Trophoblast cell (in vitro differentiated cells and primary cell): ENCODE results near the gene ITGB6.

Experiments used
- DNase-seq, 2 donors: peaks; one replicate each; pipeline ENCODE4 v3.0.0-alpha.2; 2016
- H2AFZ ChIP-seq: 2 replicates; pipeline ENCODE4 v1.6.1; 2013; ENCODE audit warnings: low read length, moderate library complexity, mild to moderate bottlenecking; ENCODE audit not compliant: insufficient read depth, poor library complexity
- H2AK5ac ChIP-seq: 2 replicates; pipeline ENCODE4 v1.6.1; 2013; ENCODE audit warnings: mild to moderate bottlenecking, low read length
- H2BK120ac ChIP-seq: 2 replicates; pipeline ENCODE4 v1.6.1; 2013; ENCODE audit warnings: low read length, mild to moderate bottlenecking, moderate library complexity; ENCODE audit not compliant: insufficient read depth, poor library complexity
- H2BK12ac ChIP-seq: 2 replicates; pipeline ENCODE4 v1.6.1; 2013; ENCODE audit warnings: mild to moderate bottlenecking, low read length, moderate library complexity
- H2BK5ac ChIP-seq: 2 replicates; pipeline ENCODE4 v1.6.1; 2013; ENCODE audit warnings: low read length, low read depth, moderate library complexity, mild to moderate bottlenecking; ENCODE audit not compliant: poor library complexity
- H3K14ac ChIP-seq: 2 replicates; pipeline ENCODE4 v1.6.1; 2013; ENCODE audit warnings: mild to moderate bottlenecking, low read length
- H3K18ac ChIP-seq: 2 replicates; pipeline ENCODE4 v1.6.1; 2013; ENCODE audit warnings: mild to moderate bottlenecking, low read length
- H3K23ac ChIP-seq: 2 replicates; pipeline ENCODE4 v1.6.1; 2013; ENCODE audit warnings: low read length
- H3K27ac ChIP-seq: 2 replicates; pipeline ENCODE4 v1.5.1; 2013; ENCODE audit warnings: low read depth, mild to moderate bottlenecking, inconsistent platforms, low read length, moderate library complexity
- H3K27me3 ChIP-seq: 2 replicates; pipeline ENCODE4 v1.6.1; 2013; ENCODE audit warnings: inconsistent platforms, mild to moderate bottlenecking, low read length, moderate library complexity; ENCODE audit not compliant: insufficient read depth
- H3K36me3 ChIP-seq, 2 experiments: 1 replicate in 1 of 2; 2 replicates in 1 of 2; pipeline ENCODE4 v1.6.1; 2013; ENCODE audit warnings: low read length in 2 of 2, mild to moderate bottlenecking in 2 of 2, moderate library complexity in 1 of 2; ENCODE audit not compliant: insufficient read depth in 2 of 2, control insufficient read depth in 1 of 2
- H3K4ac ChIP-seq: 2 replicates; pipeline ENCODE4 v1.6.1; 2013; ENCODE audit warnings: low read depth, mild to moderate bottlenecking, low read length, moderate library complexity
- H3K4me1 ChIP-seq, 2 experiments: 1 replicate in 1 of 2; 2 replicates in 1 of 2; pipeline ENCODE4 v1.6.1; 2013; ENCODE audit warnings: low read length in 2 of 2, mild to moderate bottlenecking in 2 of 2, moderate library complexity in 1 of 2; ENCODE audit not compliant: insufficient read depth in 2 of 2, control insufficient read depth in 1 of 2
- H3K4me2 ChIP-seq: 2 replicates; pipeline ENCODE4 v1.6.1; 2013; ENCODE audit warnings: inconsistent platforms, mild to moderate bottlenecking, low read length, moderate library complexity
- H3K4me3 ChIP-seq: 2 replicates; pipeline ENCODE4 v1.5.1; 2013; ENCODE audit warnings: mild to moderate bottlenecking, low read depth, low read length, inconsistent platforms
- H3K79me1 ChIP-seq: one replicate; pipeline ENCODE4 v1.6.1; 2013; ENCODE audit warnings: low read length
- H3K79me2 ChIP-seq: 2 replicates; pipeline ENCODE4 v1.6.1; 2013; ENCODE audit warnings: low read length, mild to moderate bottlenecking; ENCODE audit not compliant: control insufficient read depth, insufficient read depth, poor library complexity
- H3K9ac ChIP-seq: 2 replicates; pipeline ENCODE4 v1.6.1; 2013; ENCODE audit warnings: mild to moderate bottlenecking, low read length
- H3K9me3 ChIP-seq: 2 replicates; pipeline ENCODE4 v1.6.1; 2013; ENCODE audit warnings: low read depth, mild to moderate bottlenecking, control low read depth, inconsistent platforms, low read length; ENCODE audit not compliant: insufficient read depth
- H4K12ac ChIP-seq: 2 replicates; pipeline ENCODE4 v1.6.1; 2013; ENCODE audit warnings: low read depth, mild to moderate bottlenecking, low read length, moderate library complexity
- H4K8ac ChIP-seq: 2 replicates; pipeline ENCODE4 v1.6.1; 2013; ENCODE audit warnings: low read depth, mild to moderate bottlenecking, low read length, moderate library complexity
- H4K91ac ChIP-seq: one replicate; pipeline ENCODE4 v1.6.1; 2013; ENCODE audit warnings: low read depth, mild to moderate bottlenecking, low read length, moderate library complexity
- WGBS: extraction: QIAGEN DNeasy Blood & Tissue Kit; methylation state at CpG from one replicate; pipeline ENCODE4 v1.1.7; 2013; ENCODE audit warnings: missing lambda C conversion rate; ENCODE audit not compliant: insufficient read length, insufficient coverage; ENCODE audit errors: extremely low coverage; 5-methylcytosine and 5-hydroxymethylcytosine counted together

Gene ITGB6

DNA sequence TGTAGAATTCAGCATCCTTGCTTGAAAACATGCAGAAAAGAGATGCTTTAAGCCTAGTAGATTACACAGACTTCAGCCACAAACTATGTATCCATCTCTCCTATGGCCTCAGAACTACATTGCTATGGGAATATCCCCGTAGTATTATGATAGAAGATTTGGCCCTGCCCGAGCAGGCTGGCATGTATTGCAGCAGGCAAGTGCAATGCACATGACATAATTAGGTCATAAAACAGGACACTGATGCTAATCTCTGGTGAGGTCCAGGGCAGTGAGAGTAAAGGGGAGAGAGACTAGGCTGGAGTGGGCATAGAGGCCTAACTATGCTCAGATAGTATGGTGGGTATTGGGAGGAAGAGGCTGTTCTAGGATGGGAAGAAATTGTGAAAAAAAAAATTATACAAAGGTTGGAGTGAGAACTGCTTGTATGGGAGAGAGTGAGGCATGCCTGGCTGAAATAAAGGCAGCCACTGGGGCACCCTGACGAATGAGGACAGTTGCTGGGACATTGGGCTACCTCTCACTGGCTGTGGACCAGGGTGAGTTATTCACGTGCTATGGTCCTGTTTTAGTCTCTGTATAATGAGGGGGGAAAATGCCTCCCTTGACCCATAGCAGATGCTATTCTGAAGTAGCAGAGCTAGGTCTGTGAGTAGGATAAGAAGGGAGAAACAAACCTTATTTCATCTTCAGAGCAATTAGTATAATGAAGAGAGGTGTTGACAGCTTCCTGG is 136.0 kb downstream of the ITGB6 start:
- no CpG with 5 or more reads among the region's 4 CpGs for WGBS
- Histone ChIP-seq H3K9me3 (no peaks in the 10 kb centered on the region), H3K79me2 (no peaks in the 10 kb centered on the region)

DNA sequence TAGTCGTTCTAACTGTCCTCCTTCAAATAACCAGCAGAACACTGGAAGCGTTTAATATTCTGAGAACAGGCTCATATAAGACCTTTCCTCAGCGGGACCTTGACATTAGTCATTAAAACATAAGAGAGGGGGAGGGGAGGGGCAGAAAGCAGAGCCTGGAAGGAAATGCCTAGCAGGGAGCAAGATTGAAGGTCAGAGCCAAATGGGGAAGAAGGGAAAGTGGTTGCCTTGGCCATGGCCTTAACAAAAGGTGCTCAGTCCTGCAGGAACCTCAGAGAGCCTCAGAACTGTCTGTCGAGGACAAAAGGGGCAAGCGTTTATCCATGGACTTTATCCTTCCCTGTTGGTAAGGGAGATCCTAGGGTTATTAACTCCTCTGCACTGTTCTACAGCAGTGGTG is 136.8 kb downstream of the ITGB6 start:
- DNase-seq, result no peak
- Histone ChIP-seq H3K18ac (no peak overlapping the region), H3K36me3 (no peaks in the 10 kb centered on the region), H4K12ac (no peak overlapping the region), H4K8ac (no peak overlapping the region), H3K23ac (no peak overlapping the region), H2BK120ac (no peak overlapping the region), H3K4me2 (peak overlapping the region; percentile 72), H3K4ac (no peak overlapping the region), H2AK5ac (no peak overlapping the region), H4K91ac (no peak overlapping the region), H2BK5ac (no peak overlapping the region), H3K27ac (no peak overlapping the region), H3K9me3 (no peaks in the 10 kb centered on the region), H3K27me3 (peaks cover 8% of the 10 kb centered on the region), H3K79me1 (peaks cover 3% of the 10 kb centered on the region), H3K9ac (no peak overlapping the region), H2BK12ac (no peak overlapping the region), H3K4me3 (no peak overlapping the region), H3K4me1 (peaks cover 8 to 11% of the 10 kb centered on the region in 2 experiments), H2AFZ (no peak overlapping the region), H3K79me2 (no peaks in the 10 kb centered on the region), H3K14ac (no peak overlapping the region)
- no CpG with 5 or more reads among the region's 5 CpGs for WGBS

More for the DNA sequence above, 136.0 kb downstream of the ITGB6 start:
- Histone ChIP-seq H3K4me3 (no peak overlapping the region), H3K9ac (no peak overlapping the region), H3K4me1 (peaks cover 8 to 11% of the 10 kb centered on the region in 2 experiments), H2BK5ac (no peak overlapping the region), H2AK5ac (no peak overlapping the region), H3K27ac (no peak overlapping the region), H3K18ac (no peak overlapping the region), H2BK12ac (no peak overlapping the region), H2AFZ (no peak overlapping the region), H4K8ac (no peak overlapping the region), H4K12ac (no peak overlapping the region), H3K14ac (no peak overlapping the region), H4K91ac (no peak overlapping the region), H3K79me1 (peaks cover 3% of the 10 kb centered on the region), H3K23ac (no peak overlapping the region), H2BK120ac (no peak overlapping the region), H3K4me2 (no peak overlapping the region), H3K36me3 (no peaks in the 10 kb centered on the region), H3K4ac (no peak overlapping the region), H3K27me3 (peaks cover 8% of the 10 kb centered on the region)
- DNase-seq, result no peak

DNA sequence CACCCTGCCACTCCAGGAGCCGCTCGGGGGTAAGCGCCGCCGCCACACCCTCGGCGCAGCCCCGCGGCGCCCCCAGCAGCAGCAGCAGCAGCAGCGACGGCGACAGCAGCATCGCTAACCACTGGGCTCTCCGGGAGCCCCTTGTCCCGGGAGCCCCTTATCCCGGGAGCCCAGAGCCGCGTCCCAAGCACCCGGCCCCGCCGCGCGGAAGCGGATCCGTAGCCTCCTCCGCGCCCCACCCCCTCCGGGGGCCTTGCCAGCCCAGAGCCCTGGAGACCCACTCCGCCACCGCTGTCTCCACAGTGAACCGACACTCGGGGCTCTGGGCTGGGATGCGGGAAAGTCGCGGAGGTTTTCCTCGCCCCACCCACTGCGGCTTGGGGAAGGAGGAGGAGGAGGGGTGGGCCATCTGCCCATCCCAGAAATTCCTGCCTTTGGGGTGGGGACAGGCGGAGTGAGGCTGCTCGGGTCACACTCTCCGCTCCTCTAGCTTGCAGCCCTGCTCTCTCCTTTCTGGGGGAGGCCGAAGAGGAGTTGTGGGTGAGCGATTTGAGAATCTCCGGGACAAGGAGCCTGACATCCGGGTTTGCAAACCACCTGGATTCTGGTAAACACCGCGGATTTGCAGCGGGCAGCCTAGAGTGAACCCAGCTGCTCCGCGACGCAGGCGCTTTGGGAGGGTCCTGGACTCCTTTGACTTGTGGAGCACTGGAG is 137.6 kb downstream of the ITGB6 start, which contains the start of gene PLA2R1:
Gene PLA2R1 (minus strand): TSS at position 324 of the 714 bp plus-strand sequence. CDS start 212 bp downstream, at position 112.
- no peaks in the 10 kb centered on the region for H3K9me3 ChIP-seq
- H3K23ac ChIP-seq, result no peak within 1 kb of the TSS
- peaks cover 3% of the 10 kb centered on the region for H3K79me1 ChIP-seq
- peak within 1 kb of the TSS; percentile 53 for H2AFZ ChIP-seq
- H3K14ac ChIP-seq, result peak within 1 kb of the TSS; percentile 46
- H3K27me3 ChIP-seq, result peaks cover 8% of the 10 kb centered on the region
- peak within 1 kb of the TSS; percentile 63 for H4K8ac ChIP-seq
- H3K4me2 ChIP-seq, result peak within 1 kb of the TSS; percentile 72
- peaks cover 8 to 11% of the 10 kb centered on the region in 2 experiments for H3K4me1 ChIP-seq
- H2BK5ac ChIP-seq, result no peak within 1 kb of the TSS
- no peaks in the 10 kb centered on the region for H3K36me3 ChIP-seq
- no CpG with 5 or more reads among the region's 52 CpGs for WGBS
- H3K9ac ChIP-seq, result peak within 1 kb of the TSS; percentile 45
- DNase-seq, result peak; percentile 38 to 66
- H3K18ac ChIP-seq, result no peak within 1 kb of the TSS
- H3K79me2 ChIP-seq, result no peaks in the 10 kb centered on the region
- H2BK120ac ChIP-seq, result peak within 1 kb of the TSS; percentile 20
- no peak within 1 kb of the TSS for H3K4ac ChIP-seq
- H4K91ac ChIP-seq, result peak within 1 kb of the TSS; percentile 48
- no peak within 1 kb of the TSS for H3K27ac ChIP-seq
- peak within 1 kb of the TSS; percentile 20 for H4K12ac ChIP-seq
- H2BK12ac ChIP-seq, result no peak within 1 kb of the TSS
- no peak within 1 kb of the TSS for H2AK5ac ChIP-seq
- H3K4me3 ChIP-seq, result peak within 1 kb of the TSS; percentile 69

DNA sequence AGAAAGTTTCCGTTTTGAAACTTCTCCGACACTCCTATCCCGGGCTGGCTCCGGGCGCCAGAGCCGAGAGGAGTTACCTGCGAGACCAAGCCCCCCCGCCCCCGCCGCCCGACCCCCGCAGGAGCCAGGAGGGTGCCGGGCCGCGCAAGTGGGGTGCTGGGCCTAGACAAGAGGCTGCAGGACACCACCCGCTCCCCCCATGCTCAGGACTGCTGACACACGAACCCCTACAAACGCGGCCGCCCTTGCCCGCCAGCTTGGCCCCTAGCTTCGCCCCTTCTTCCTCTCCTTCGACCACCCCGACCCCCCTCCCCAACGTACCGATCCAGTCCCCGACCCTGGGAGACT is 138.2 kb downstream of the ITGB6 start:
- H4K91ac ChIP-seq, result peak overlapping the region; percentile 48
- peak overlapping the region; percentile 46 for H3K14ac ChIP-seq
- WGBS, result no CpG with 5 or more reads among the region's 27 CpGs
- H3K4me2 ChIP-seq, result peak overlapping the region; percentile 72
- DNase-seq, result no peak
- peaks cover 8 to 11% of the 10 kb centered on the region in 2 experiments for H3K4me1 ChIP-seq
- H3K79me2 ChIP-seq, result no peaks in the 10 kb centered on the region
- peak overlapping the region; percentile 69 for H3K4me3 ChIP-seq
- H4K8ac ChIP-seq, result peak overlapping the region; percentile 63
- H2BK120ac ChIP-seq, result peak overlapping the region; percentile 20
- peaks cover 3% of the 10 kb centered on the region for H3K79me1 ChIP-seq
- peak overlapping the region; percentile 53 for H2AFZ ChIP-seq
- no peak overlapping the region for H2BK5ac ChIP-seq
- no peak overlapping the region for H3K18ac ChIP-seq
- peak overlapping the region; percentile 45 for H3K9ac ChIP-seq
- H2AK5ac ChIP-seq, result no peak overlapping the region
- H3K27me3 ChIP-seq, result peaks cover 8% of the 10 kb centered on the region
- peak overlapping the region; percentile 19 for H4K12ac ChIP-seq
- no peaks in the 10 kb centered on the region for H3K9me3 ChIP-seq
- no peaks in the 10 kb centered on the region for H3K36me3 ChIP-seq
- no peak overlapping the region for H3K27ac ChIP-seq
- H2BK12ac ChIP-seq, result no peak overlapping the region
- no peak overlapping the region for H3K23ac ChIP-seq
- no peak overlapping the region for H3K4ac ChIP-seq
